ENCODE measurements around the gene PILRA. TPM values are rescaled to one million over a fixed set of nuclear protein-coding genes. Genes with fewer than 3 reads are reported as not detected.
"Not testable (repeated sequence)": the region's sequence is repeated elsewhere in the genome, so short reads cannot be mapped to it uniquely, and the experiment has no call there.

Gene PILRA
- total and polyA plus RNA-seq, 4 donors, result 5.8 to 21.5 (median 10.9) TPM

DNA sequence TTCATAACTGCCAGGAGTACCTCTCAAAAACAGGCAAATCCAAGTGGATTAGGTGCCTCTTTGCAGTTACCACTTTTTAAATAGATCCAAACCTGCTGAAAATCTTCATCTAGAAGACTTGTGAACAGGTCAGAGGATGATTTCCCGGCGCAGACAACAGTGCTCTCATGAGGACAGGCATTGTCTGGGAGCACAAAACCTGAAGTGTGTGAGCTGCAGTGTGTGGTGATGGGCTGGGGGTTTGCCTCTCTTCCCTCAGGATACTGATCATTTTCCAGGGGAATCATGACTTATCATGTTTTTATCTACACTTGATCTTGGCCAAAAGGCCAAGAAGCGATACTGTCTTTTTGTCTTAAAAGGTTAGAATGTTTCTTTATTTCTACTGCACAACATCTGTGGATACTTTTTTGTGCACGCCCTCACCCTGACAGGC lies 29.1 kb upstream of the PILRA start:
- not testable (repeated sequence) for ATAC-seq (ENCODE audit: low FRiP score); H3K36me3 ChIP-seq (ENCODE audit: control insufficient read depth in 1 of 2, insufficient read depth in 2 of 2, low read length in 1 of 2); H3K27ac ChIP-seq (ENCODE audit: low read depth in 1 of 2, low read length in 2 of 2)

GRCh38 chr7:100344560-100345287 lies 28.6 kb upstream of the PILRA start:
- ATAC-seq (ENCODE audit: low FRiP score), result peak; percentile 85
- H3K9me3 ChIP-seq (ENCODE audit: control insufficient read depth, low read length); H3K4me1 ChIP-seq (ENCODE audit: control insufficient read depth in 1 of 2, insufficient read depth in 2 of 2, low read length in 2 of 2); H3K36me3 ChIP-seq (ENCODE audit: control insufficient read depth in 1 of 2, insufficient read depth in 2 of 2, low read length in 1 of 2); H3K27ac ChIP-seq (ENCODE audit: low read depth in 1 of 2, low read length in 2 of 2); H3K27me3 ChIP-seq (ENCODE audit: control insufficient read depth in 1 of 2, insufficient read depth in 2 of 2, low read length in 1 of 2); DNase-seq; H3K4me3 ChIP-seq (ENCODE audit: low read length in 2 of 2); intact Hi-C loops (cut with DNase I): not testable (repeated sequence)
- 69 to 76% methylated on average over 9 to 10 of the region's 13 CpGs for WGBS, 2 donors

More for the DNA sequence above, 29.1 kb upstream of the PILRA start:
- H3K4me1 ChIP-seq (ENCODE audit: control insufficient read depth in 1 of 2, insufficient read depth in 2 of 2, low read length in 2 of 2); H3K9me3 ChIP-seq (ENCODE audit: control insufficient read depth, low read length); H3K4me3 ChIP-seq (ENCODE audit: low read length in 2 of 2); H3K27me3 ChIP-seq (ENCODE audit: control insufficient read depth in 1 of 2, insufficient read depth in 2 of 2, low read length in 1 of 2); DNase-seq; intact Hi-C loops (cut with DNase I): not testable (repeated sequence)
- 86 to 92% methylated on average over 3 of the region's 4 CpGs for WGBS, 2 donors

DNA sequence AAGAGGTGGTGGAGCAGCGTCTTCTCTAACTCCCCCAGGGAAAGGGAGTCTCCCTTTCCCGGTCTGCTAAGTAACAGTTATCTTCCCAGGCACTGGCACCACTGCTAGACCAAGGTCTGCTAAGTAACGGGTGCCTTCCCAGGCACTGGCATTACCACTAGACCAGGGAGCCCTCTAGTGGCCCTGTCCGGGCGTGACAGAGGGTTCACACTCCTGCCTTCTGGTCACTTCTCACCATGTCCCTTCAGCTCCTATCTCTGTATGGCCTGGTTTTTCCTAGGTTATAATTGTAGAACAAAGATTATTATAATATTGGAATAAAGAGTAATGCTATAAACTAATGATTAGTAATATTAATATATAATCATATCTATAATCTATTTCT lies 28.0 kb upstream of the PILRA start:
- H3K27ac ChIP-seq (ENCODE audit: low read depth in 1 of 2, low read length in 2 of 2); H3K4me1 ChIP-seq (ENCODE audit: control insufficient read depth in 1 of 2, insufficient read depth in 2 of 2, low read length in 2 of 2); ATAC-seq (ENCODE audit: low FRiP score); H3K9me3 ChIP-seq (ENCODE audit: control insufficient read depth, low read length); H3K4me3 ChIP-seq (ENCODE audit: low read length in 2 of 2); intact Hi-C loops (cut with DNase I); H3K36me3 ChIP-seq (ENCODE audit: control insufficient read depth in 1 of 2, insufficient read depth in 2 of 2, low read length in 1 of 2); H3K27me3 ChIP-seq (ENCODE audit: control insufficient read depth in 1 of 2, insufficient read depth in 2 of 2, low read length in 1 of 2): not testable (repeated sequence)
- whole genome bisulfite sequencing, 2 donors, result 0 to 2% methylated on average over 3 of the region's 5 CpGs
- DNase-seq, result peak; percentile 83 to 91

- ATAC-seq (ENCODE audit: low FRiP score) (no peak), DNase-seq (no peak)
- Histone ChIP-seq H3K27ac (ENCODE audit: low read depth in 1 of 2, low read length in 2 of 2) (no peak overlapping the region), H3K4me3 (ENCODE audit: low read length in 2 of 2) (no peak overlapping the region), H3K27me3 (ENCODE audit: control insufficient read depth in 1 of 2, insufficient read depth in 2 of 2, low read length in 1 of 2) (no peaks in the 10 kb centered on the region), H3K9me3 (ENCODE audit: control insufficient read depth, low read length) (no peaks in the 10 kb centered on the region), H3K4me1 (ENCODE audit: control insufficient read depth in 1 of 2, insufficient read depth in 2 of 2, low read length in 2 of 2) (no peaks in the 10 kb centered on the region), H3K36me3 (ENCODE audit: control insufficient read depth in 1 of 2, insufficient read depth in 2 of 2, low read length in 1 of 2) (peaks cover 8 to 9% of the 10 kb centered on the region in 2 donors)
- intact Hi-C loops (cut with DNase I), result no loop called here
These were observed 26.4 kb upstream of the PILRA start for GRCh38 chr7:100346921-100347320.

- no peak for ATAC-seq (ENCODE audit: low FRiP score)
- H3K27ac ChIP-seq (ENCODE audit: low read depth in 1 of 2, low read length in 2 of 2), result no peak overlapping the region
- intact Hi-C loops (cut with DNase I), result no loop called here
- no peak overlapping the region for H3K4me3 ChIP-seq (ENCODE audit: low read length in 2 of 2)
- no peaks in the 10 kb centered on the region for H3K9me3 ChIP-seq (ENCODE audit: control insufficient read depth, low read length)
- DNase-seq, result no peak
- H3K36me3 ChIP-seq (ENCODE audit: control insufficient read depth in 1 of 2, insufficient read depth in 2 of 2, low read length in 1 of 2), result peaks cover 8% of the 10 kb centered on the region in 2 donors
- no peaks in the 10 kb centered on the region for H3K27me3 ChIP-seq (ENCODE audit: control insufficient read depth in 1 of 2, insufficient read depth in 2 of 2, low read length in 1 of 2)
- no peaks in the 10 kb centered on the region for H3K4me1 ChIP-seq (ENCODE audit: control insufficient read depth in 1 of 2, insufficient read depth in 2 of 2, low read length in 2 of 2)
These were observed 24.5 kb upstream of the PILRA start for GRCh38 chr7:100348805-100349204.

DNA sequence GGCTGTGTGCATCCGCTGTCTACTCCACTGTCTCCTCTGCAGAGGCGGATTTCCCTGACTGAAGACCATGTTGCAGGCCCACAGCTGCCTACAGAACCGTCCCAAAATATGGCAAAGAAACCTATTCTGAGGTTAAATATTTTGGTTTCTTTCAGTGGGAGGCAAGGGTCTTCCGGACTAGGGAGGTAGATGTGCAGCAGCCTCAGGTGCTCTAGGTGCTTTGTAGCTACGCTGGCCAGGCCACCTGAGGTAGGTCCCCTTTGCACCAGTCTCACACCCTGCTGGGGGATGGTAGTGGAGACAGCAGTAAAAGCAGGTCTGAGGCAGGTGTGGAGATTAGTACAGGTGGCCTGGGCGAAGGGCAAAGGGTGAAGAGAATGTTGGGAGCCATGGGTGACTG lies 23.5 kb upstream of the PILRA start:
- no peak overlapping the region for H3K4me3 ChIP-seq (ENCODE audit: low read length in 2 of 2)
- peak in 1 of 2 donors; percentile 45 for DNase-seq
- H3K9me3 ChIP-seq (ENCODE audit: control insufficient read depth, low read length), result no peaks in the 10 kb centered on the region
- no peak for ATAC-seq (ENCODE audit: low FRiP score)
- H3K36me3 ChIP-seq (ENCODE audit: control insufficient read depth in 1 of 2, insufficient read depth in 2 of 2, low read length in 1 of 2), result peaks cover 8% of the 10 kb centered on the region in 2 donors
- intact Hi-C loops (cut with DNase I), result no loop called here
- no peak overlapping the region for H3K27ac ChIP-seq (ENCODE audit: low read depth in 1 of 2, low read length in 2 of 2)
- no peaks in the 10 kb centered on the region for H3K27me3 ChIP-seq (ENCODE audit: control insufficient read depth in 1 of 2, insufficient read depth in 2 of 2, low read length in 1 of 2)
- WGBS, 2 donors, result 94% methylated on average over 6 of the region's 6 CpGs
- no peaks in the 10 kb centered on the region for H3K4me1 ChIP-seq (ENCODE audit: control insufficient read depth in 1 of 2, insufficient read depth in 2 of 2, low read length in 2 of 2)

GRCh38 chr7:100351657-100352058 lies 21.6 kb upstream of the PILRA start:
- WGBS, 2 donors, result 87 to 91% methylated on average over 6 of the region's 6 CpGs
- intact Hi-C loops (cut with DNase I), result no loop called here
- Histone ChIP-seq H3K4me3 (ENCODE audit: low read length in 2 of 2) (no peak overlapping the region), H3K36me3 (ENCODE audit: control insufficient read depth in 1 of 2, insufficient read depth in 2 of 2, low read length in 1 of 2) (peaks cover 8% of the 10 kb centered on the region in 2 donors), H3K27ac (ENCODE audit: low read depth in 1 of 2, low read length in 2 of 2) (no peak overlapping the region), H3K27me3 (ENCODE audit: control insufficient read depth in 1 of 2, insufficient read depth in 2 of 2, low read length in 1 of 2) (no peaks in the 10 kb centered on the region), H3K4me1 (ENCODE audit: control insufficient read depth in 1 of 2, insufficient read depth in 2 of 2, low read length in 2 of 2) (no peaks in the 10 kb centered on the region), H3K9me3 (ENCODE audit: control insufficient read depth, low read length) (no peaks in the 10 kb centered on the region)
- ATAC-seq (ENCODE audit: low FRiP score) (no peak), DNase-seq (peak in 1 of 2 donors; percentile 72)

DNA sequence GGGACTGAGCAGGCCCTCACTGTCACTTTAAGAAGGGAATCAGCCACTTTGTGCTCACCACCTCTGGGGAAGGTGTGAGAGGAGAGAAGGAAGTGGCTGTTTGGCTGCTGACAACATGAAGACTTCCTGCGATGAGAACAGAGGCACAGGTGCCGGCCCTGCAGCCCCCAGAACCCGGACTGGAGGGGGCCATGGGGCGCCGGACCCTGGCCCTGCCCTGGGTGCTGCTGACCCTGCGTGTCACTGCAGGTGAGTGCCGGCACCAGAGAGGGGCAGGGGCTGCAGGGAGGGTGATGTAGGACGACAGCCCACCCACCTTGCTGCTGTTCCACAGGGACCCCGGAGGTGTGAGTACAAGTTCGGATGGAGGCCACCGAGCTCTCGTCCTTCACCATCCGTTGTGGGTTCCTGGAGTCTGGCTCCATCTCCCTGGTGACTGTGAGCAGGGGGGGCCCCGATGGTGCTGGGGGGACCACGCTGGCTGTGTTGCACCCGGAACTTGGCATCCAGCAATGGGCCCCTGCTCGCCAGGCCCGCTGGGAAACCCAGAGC lies 21.0 kb upstream of the PILRA start:
- H3K4me1 ChIP-seq (ENCODE audit: control insufficient read depth in 1 of 2, insufficient read depth in 2 of 2, low read length in 2 of 2); H3K27me3 ChIP-seq (ENCODE audit: control insufficient read depth in 1 of 2, insufficient read depth in 2 of 2, low read length in 1 of 2); H3K4me3 ChIP-seq (ENCODE audit: low read length in 2 of 2); intact Hi-C loops (cut with DNase I); H3K27ac ChIP-seq (ENCODE audit: low read depth in 1 of 2, low read length in 2 of 2); ATAC-seq (ENCODE audit: low FRiP score); H3K36me3 ChIP-seq (ENCODE audit: control insufficient read depth in 1 of 2, insufficient read depth in 2 of 2, low read length in 1 of 2); H3K9me3 ChIP-seq (ENCODE audit: control insufficient read depth, low read length): not testable (repeated sequence)
- WGBS, 2 donors, result 87 to 89% methylated on average over 17 to 18 of the region's 18 CpGs
- DNase-seq, result peak in 1 of 2 donors; percentile 66

DNA sequence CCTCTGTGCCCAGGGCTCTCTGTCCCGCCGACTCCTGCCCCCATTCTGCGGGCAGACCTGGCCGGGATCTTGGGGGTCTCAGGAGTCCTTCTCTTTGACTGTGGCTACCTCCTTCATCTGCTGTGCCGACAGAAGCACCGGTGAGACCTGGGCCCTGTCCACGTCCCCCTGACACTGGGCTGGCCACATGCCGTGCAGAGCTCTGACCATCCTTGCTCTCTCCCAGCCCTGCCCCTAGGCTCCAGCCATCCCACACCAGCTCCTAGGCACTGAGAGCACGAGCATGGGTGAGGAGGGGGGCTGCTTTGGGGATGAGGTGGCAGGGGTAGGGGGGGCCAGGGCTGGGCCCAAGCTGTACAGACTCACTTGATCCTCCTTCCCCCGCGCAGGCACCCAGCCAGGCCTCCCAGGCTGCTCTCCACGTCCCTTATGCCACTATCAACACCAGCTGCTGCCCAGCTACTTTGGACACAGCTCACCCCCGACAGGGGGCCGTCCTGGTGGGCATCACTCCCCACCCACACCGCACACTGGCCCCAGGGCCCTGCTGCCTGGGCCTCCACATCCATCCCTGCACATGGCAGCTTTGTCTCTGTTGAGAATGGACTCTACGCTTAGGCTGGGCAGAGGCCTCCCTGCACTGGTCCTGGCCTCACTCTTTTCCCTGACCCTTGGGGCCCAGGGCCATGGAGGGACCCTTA lies 20.2 kb upstream of the PILRA start:
- peaks cover 0 to under 1% of the 10 kb centered on the region in 2 donors for H3K36me3 ChIP-seq (ENCODE audit: control insufficient read depth in 1 of 2, insufficient read depth in 2 of 2, low read length in 1 of 2)
- WGBS, 2 donors, result 85 to 87% methylated on average over 14 to 16 of the region's 16 CpGs
- H3K4me1 ChIP-seq (ENCODE audit: control insufficient read depth in 1 of 2, insufficient read depth in 2 of 2, low read length in 2 of 2), result no peaks in the 10 kb centered on the region
- no peaks in the 10 kb centered on the region for H3K27me3 ChIP-seq (ENCODE audit: control insufficient read depth in 1 of 2, insufficient read depth in 2 of 2, low read length in 1 of 2)
- intact Hi-C loops (cut with DNase I), result no loop called here
- ATAC-seq (ENCODE audit: low FRiP score) (no peak), DNase-seq (peak in 1 of 2 donors; percentile 68)
- H3K9me3 ChIP-seq (ENCODE audit: control insufficient read depth, low read length), result no peaks in the 10 kb centered on the region
- no peak overlapping the region for H3K4me3 ChIP-seq (ENCODE audit: low read length in 2 of 2)
- no peak overlapping the region for H3K27ac ChIP-seq (ENCODE audit: low read depth in 1 of 2, low read length in 2 of 2)

All from aorta (tissue), 5 donors.